Stimulated activated effector memory CD8-positive, alpha-beta T cell treated with anti-CD3 and anti-CD28 coated beads, Interleukin-12 subunit alpha, Interleukin-12 subunit beta, amount 100 ng/mL, for 72 hours (primary cell): ENCODE results near the gene ISCA1.
"Not testable (repeated sequence)": the region's sequence is repeated elsewhere in the genome, so short reads cannot be mapped to it uniquely, and the experiment has no call there.

Experiments
- ATAC-seq: fragments of 150-1000 bp; cut with Tn5 transposase; 2 replicates; pipeline ENCODE4 v1.10.0; 2021
- DNase-seq, 2 donors: peaks; one replicate each; pipeline ENCODE4 v3.0.0; 2021 to 2022; ENCODE audit warnings: low spot score in 2 of 2
- H3K27ac Mint-ChIP-seq: one replicate; pipeline ENCODE4 v1.8.0; 2022; ENCODE audit warnings: mild to moderate bottlenecking, mixed read lengths
- H3K36me3 Mint-ChIP-seq: one replicate; pipeline ENCODE4 v1.8.0; 2022; ENCODE audit warnings: mild to moderate bottlenecking, mixed read lengths
- H3K4me1 Mint-ChIP-seq: one replicate; pipeline ENCODE4 v1.8.0; 2022; ENCODE audit warnings: mixed read lengths
- H3K4me3 Mint-ChIP-seq: one replicate; pipeline ENCODE4 v1.8.0; 2022; ENCODE audit warnings: mild to moderate bottlenecking, mixed read lengths
- H3K9me3 Mint-ChIP-seq: one replicate; pipeline ENCODE4 v1.8.0; 2022; ENCODE audit warnings: mixed read lengths

Gene ISCA1

GRCh38 chr9:86282077-86282978 is at the start of gene ISCA1:
Gene ISCA1, minus strand, starts transcription at chr9:86282538. Its CDS starts 80 bp downstream, at chr9:86282458.
- peak within 1 kb of the TSS; percentile 93 for H3K27ac Mint-ChIP-seq
- ATAC-seq (peak; percentile 90), DNase-seq (peak; percentile 95 to 98)
- no peaks in the 10 kb centered on the region for H3K9me3 Mint-ChIP-seq
- H3K4me1 Mint-ChIP-seq, result peaks cover 28% of the 10 kb centered on the region
- H3K36me3 Mint-ChIP-seq, result peaks cover 62% of the 10 kb centered on the region
- peak within 1 kb of the TSS; percentile 87 for H3K4me3 Mint-ChIP-seq

GRCh38 chr9:86330186-86330585 is 47.8 kb upstream of the ISCA1 start:
- Mint-ChIP-seq H3K4me1 (peaks cover 19% of the 10 kb centered on the region), H3K9me3 (no peaks in the 10 kb centered on the region), H3K36me3 (peaks cover 100% of the 10 kb centered on the region), H3K4me3 (no peak overlapping the region), H3K27ac (peak overlapping the region; percentile 18)
- DNase-seq (no peak), ATAC-seq (no peak)

- H3K4me3 Mint-ChIP-seq, result no peak overlapping the region
- ATAC-seq (no peak), DNase-seq (no peak)
- peak overlapping the region; percentile 18 for H3K27ac Mint-ChIP-seq
- H3K9me3 Mint-ChIP-seq, result no peaks in the 10 kb centered on the region
- peaks cover 19% of the 10 kb centered on the region for H3K4me1 Mint-ChIP-seq
- peaks cover 100% of the 10 kb centered on the region for H3K36me3 Mint-ChIP-seq
Observed at GRCh38 chr9:86329649-86330048, 47.3 kb upstream of the ISCA1 start.

GRCh38 chr9:86328156-86328555 is 45.8 kb upstream of the ISCA1 start:
- Mint-ChIP-seq H3K4me1 (peaks cover 24% of the 10 kb centered on the region), H3K9me3 (no peaks in the 10 kb centered on the region), H3K36me3 (peaks cover 100% of the 10 kb centered on the region), H3K4me3 (no peak overlapping the region), H3K27ac (no peak overlapping the region)
- no peak for DNase-seq
- no peak for ATAC-seq

DNA sequence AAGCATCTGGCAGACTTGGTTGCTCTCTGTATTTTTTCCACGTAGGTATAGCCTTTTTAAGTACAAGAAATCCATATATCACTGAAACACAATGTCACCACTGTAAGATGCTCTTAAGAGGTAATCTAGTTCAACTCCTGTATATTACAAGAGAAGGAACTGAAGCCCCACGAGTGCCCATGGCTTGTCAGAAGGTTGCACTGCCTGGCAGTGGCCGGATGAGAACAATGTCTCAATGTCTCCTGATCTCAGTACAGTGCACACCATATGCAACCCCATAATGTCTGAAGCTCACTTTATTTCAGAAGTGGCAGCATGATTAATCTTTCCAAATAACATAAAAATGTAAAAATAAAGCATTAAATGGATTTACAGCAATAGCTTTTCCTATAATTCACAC is 44.2 kb upstream of the ISCA1 start:
- H3K4me3 Mint-ChIP-seq, result no peak overlapping the region
- DNase-seq (no peak), ATAC-seq (no peak)
- H3K9me3 Mint-ChIP-seq, result no peaks in the 10 kb centered on the region
- peaks cover 100% of the 10 kb centered on the region for H3K36me3 Mint-ChIP-seq
- peak overlapping the region; percentile 10 for H3K27ac Mint-ChIP-seq
- H3K4me1 Mint-ChIP-seq, result peaks cover 22% of the 10 kb centered on the region

DNA sequence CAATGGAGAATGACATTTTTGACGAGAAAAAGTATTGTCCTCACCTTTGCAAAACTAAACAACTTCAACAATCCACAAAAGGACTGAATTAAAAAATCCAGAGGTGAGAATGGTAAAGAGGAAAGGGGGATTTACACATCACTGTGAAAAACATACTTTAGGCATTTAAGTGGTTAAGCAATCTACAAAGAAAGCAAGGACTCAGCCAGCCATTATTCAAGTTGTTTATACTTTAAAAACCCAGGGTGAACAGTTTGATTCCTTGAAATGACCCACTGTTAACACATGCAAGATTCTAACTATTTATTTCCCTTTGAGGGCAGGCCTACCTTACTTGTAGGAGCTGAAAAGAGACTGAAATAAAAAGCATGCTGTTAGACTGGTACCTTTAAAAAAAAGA is 42.6 kb upstream of the ISCA1 start:
- Mint-ChIP-seq H3K9me3 (no peaks in the 10 kb centered on the region), H3K4me3 (no peak overlapping the region), H3K36me3 (peaks cover 100% of the 10 kb centered on the region), H3K4me1 (peaks cover 18% of the 10 kb centered on the region), H3K27ac (peak overlapping the region; percentile 48)
- no peak for DNase-seq
- no peak for ATAC-seq

GRCh38 chr9:86324308-86324707 is 42.0 kb upstream of the ISCA1 start:
- Mint-ChIP-seq H3K4me3 (no peak overlapping the region), H3K27ac (peak overlapping the region; percentile 48), H3K9me3 (no peaks in the 10 kb centered on the region), H3K36me3 (peaks cover 100% of the 10 kb centered on the region), H3K4me1 (peaks cover 15% of the 10 kb centered on the region)
- ATAC-seq (no peak), DNase-seq (no peak)

DNA sequence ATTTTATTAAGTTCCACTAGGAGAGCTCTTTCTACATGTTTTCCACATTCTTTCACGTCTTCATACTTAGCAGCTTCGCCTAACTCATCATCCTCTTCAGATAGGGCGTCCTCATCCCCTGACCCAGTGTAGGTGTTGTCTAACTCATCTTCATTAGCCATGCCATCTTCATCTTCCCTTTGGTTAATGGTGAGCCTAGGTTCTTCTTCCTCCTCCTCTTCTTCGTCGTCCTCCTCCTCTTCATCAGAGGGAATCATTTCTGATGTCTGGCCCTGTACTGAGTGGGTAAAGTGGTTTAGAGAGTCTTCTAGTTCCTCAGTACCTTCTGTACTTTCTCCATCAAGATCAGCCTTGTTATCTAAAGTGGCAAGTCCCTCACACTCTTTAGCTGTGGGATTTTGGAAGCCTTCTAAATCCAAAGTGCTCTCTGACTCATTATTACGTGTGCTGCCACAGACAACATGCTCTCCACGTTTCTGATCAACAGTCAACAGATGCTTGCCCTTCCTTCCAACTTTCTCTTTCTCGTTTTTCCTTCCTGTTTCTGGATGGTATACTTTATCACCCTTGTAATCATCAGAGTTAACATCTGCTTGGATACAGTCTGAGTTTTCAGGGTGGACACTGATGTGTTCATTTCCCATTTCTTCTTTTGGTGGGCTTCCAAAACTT is 40.8 kb upstream of the ISCA1 start:
- H3K4me3 Mint-ChIP-seq, result no peak overlapping the region
- DNase-seq, result no peak
- ATAC-seq, result no peak
- H3K4me1 Mint-ChIP-seq, result peaks cover 15% of the 10 kb centered on the region
- H3K36me3 Mint-ChIP-seq, result peaks cover 100% of the 10 kb centered on the region
- no peaks in the 10 kb centered on the region for H3K9me3 Mint-ChIP-seq
- H3K27ac Mint-ChIP-seq, result peak overlapping the region; percentile 48

GRCh38 chr9:86321373-86321772 is 39.0 kb upstream of the ISCA1 start:
- DNase-seq, result no peak
- Mint-ChIP-seq H3K36me3 (peaks cover 100% of the 10 kb centered on the region), H3K27ac (no peak overlapping the region), H3K4me1 (peaks cover 10% of the 10 kb centered on the region), H3K4me3 (no peak overlapping the region), H3K9me3 (no peaks in the 10 kb centered on the region)
- ATAC-seq, result no peak

GRCh38 chr9:86318187-86318586 is 35.8 kb upstream of the ISCA1 start:
- no peak overlapping the region for H3K4me3 Mint-ChIP-seq
- no peak overlapping the region for H3K27ac Mint-ChIP-seq
- DNase-seq (no peak), ATAC-seq (no peak)
- peaks cover 18% of the 10 kb centered on the region for H3K4me1 Mint-ChIP-seq
- peaks cover 100% of the 10 kb centered on the region for H3K36me3 Mint-ChIP-seq
- no peaks in the 10 kb centered on the region for H3K9me3 Mint-ChIP-seq

- no peak for DNase-seq
- H3K4me3 Mint-ChIP-seq, result no peak overlapping the region
- H3K4me1 Mint-ChIP-seq, result peaks cover 14% of the 10 kb centered on the region
- ATAC-seq, result no peak
- H3K27ac Mint-ChIP-seq, result peak overlapping the region; percentile 74
- H3K9me3 Mint-ChIP-seq, result no peaks in the 10 kb centered on the region
- peaks cover 99% of the 10 kb centered on the region for H3K36me3 Mint-ChIP-seq
Observed at GRCh38 chr9:86315078-86315477, 32.7 kb upstream of the ISCA1 start.

DNA sequence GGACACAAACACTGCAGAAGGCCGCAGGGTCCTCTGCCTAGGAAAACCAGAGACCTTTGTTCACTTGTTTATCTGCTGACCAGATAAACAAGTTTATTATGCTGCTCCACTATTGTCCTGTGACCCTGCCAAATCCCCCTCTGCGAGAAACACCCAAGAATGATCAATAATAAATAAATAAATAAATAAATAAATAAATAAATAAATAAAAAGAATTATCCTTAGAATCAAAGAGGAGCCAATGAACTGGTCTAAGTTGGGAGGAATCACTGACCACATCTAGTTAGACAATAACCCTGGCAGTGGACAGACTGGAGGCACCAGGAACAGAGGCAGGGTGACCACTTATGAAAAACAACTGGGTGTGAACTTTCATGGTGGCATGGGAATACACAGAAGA is 30.6 kb upstream of the ISCA1 start:
- not testable (repeated sequence) for DNase-seq, H3K4me3 Mint-ChIP-seq, H3K9me3 Mint-ChIP-seq, ATAC-seq
- Mint-ChIP-seq H3K36me3 (peaks cover 99% of the 10 kb centered on the region), H3K4me1 (peaks cover 14% of the 10 kb centered on the region), H3K27ac (peak overlapping the region; percentile 74)

GRCh38 chr9:86308687-86309086 is 26.3 kb upstream of the ISCA1 start:
- H3K4me3 Mint-ChIP-seq, result no peak overlapping the region
- H3K36me3 Mint-ChIP-seq, result peaks cover 99% of the 10 kb centered on the region
- peaks cover 15% of the 10 kb centered on the region for H3K4me1 Mint-ChIP-seq
- DNase-seq, result no peak
- ATAC-seq, result no peak
- no peak overlapping the region for H3K27ac Mint-ChIP-seq
- H3K9me3 Mint-ChIP-seq, result no peaks in the 10 kb centered on the region

DNA sequence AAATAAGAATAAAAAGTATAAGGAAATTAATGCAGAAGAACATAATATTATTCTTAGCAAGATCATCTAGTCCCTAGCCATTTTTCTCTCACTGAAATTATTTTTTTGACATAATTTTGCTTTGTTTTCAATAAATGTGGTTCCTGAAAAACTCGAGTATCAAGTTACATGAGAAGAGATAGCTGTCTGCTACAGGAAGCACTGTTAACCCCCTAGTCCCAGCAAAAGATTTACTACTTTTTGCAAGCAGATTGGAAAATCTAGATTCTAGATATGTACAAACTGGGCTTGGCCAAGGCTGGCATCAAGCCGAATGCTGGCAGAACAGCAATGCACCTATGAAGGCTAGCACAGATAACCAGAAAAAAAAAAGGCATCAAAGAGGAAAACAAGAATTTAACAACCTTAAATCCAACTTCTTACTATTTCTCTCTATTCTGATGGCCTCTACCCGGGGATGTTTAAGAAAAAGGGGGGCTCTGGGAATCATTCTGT is 21.9 kb upstream of the ISCA1 start:
- H3K9me3 Mint-ChIP-seq, result no peaks in the 10 kb centered on the region
- peak overlapping the region; percentile 76 for H3K27ac Mint-ChIP-seq
- no peak for DNase-seq
- H3K4me1 Mint-ChIP-seq, result peaks cover 26% of the 10 kb centered on the region
- H3K4me3 Mint-ChIP-seq, result no peak overlapping the region
- no peak for ATAC-seq
- peaks cover 100% of the 10 kb centered on the region for H3K36me3 Mint-ChIP-seq

- Mint-ChIP-seq H3K9me3 (no peaks in the 10 kb centered on the region), H3K27ac (peak overlapping the region; percentile 76), H3K36me3 (peaks cover 100% of the 10 kb centered on the region), H3K4me3 (peak overlapping the region; percentile 2), H3K4me1 (peaks cover 26% of the 10 kb centered on the region)
- DNase-seq (peak in 1 of 2 donors; percentile 54), ATAC-seq (peak; percentile 98)
Observed at GRCh38 chr9:86303316-86303975, 21.1 kb upstream of the ISCA1 start.
